Rectal smooth muscle tissue (tissue), 1 donor: ENCODE data around the gene UBAC2.
"Not testable (repeated sequence)": the region's sequence is repeated elsewhere in the genome, so short reads cannot be mapped to it uniquely, and the experiment has no call there.

Experiments
- H3K27ac ChIP-seq: one replicate; pipeline ENCODE4 v1.7.0; 2013; ENCODE audit warnings: low read depth, low read length, inconsistent platforms
- H3K27me3 ChIP-seq: one replicate; pipeline ENCODE4 v1.7.0; 2013; ENCODE audit warnings: low read length; ENCODE audit not compliant: control insufficient read depth, insufficient read depth
- H3K36me3 ChIP-seq: one replicate; pipeline ENCODE4 v1.7.0; 2013; ENCODE audit warnings: low read length; ENCODE audit not compliant: control insufficient read depth, insufficient read depth
- H3K4me1 ChIP-seq: one replicate; pipeline ENCODE4 v1.7.0; 2013; ENCODE audit warnings: low read length; ENCODE audit not compliant: control insufficient read depth, insufficient read depth
- H3K4me3 ChIP-seq: one replicate; pipeline ENCODE4 v1.7.0; 2013; ENCODE audit warnings: low read length
- H3K9ac ChIP-seq: one replicate; pipeline ENCODE4 v1.7.0; 2013; ENCODE audit warnings: low read length

UBAC2 gene

GRCh38 chr13:99407906-99408702, 207.4 kb downstream of the UBAC2 start:
- Histone ChIP-seq H3K4me3 (no peak overlapping the region), H3K4me1 (no peaks in the 10 kb centered on the region), H3K36me3 (no peaks in the 10 kb centered on the region), H3K27ac (no peak overlapping the region), H3K27me3 (no peaks in the 10 kb centered on the region), H3K9ac (no peak overlapping the region)

GRCh38 chr13:99408703-99409000, 208.0 kb downstream of the UBAC2 start:
- Histone ChIP-seq H3K27ac (no peak overlapping the region), H3K36me3 (no peaks in the 10 kb centered on the region), H3K4me3 (no peak overlapping the region)

GRCh38 chr13:99409461-99410083, 208.9 kb downstream of the UBAC2 start:
- not testable (repeated sequence) for H3K4me3 ChIP-seq, H3K4me1 ChIP-seq, H3K9ac ChIP-seq, H3K27me3 ChIP-seq, H3K36me3 ChIP-seq, H3K27ac ChIP-seq

More at GRCh38 chr13:99408703-99409000, 208.0 kb downstream of the UBAC2 start:
- Histone ChIP-seq H3K9ac (no peak overlapping the region), H3K4me1 (no peaks in the 10 kb centered on the region), H3K27me3 (no peaks in the 10 kb centered on the region)

GRCh38 chr13:99410646-99411475, 210.2 kb downstream of the UBAC2 start:
- H3K27me3 ChIP-seq, H3K27ac ChIP-seq, H3K36me3 ChIP-seq, H3K4me1 ChIP-seq, H3K4me3 ChIP-seq, H3K9ac ChIP-seq: not testable (repeated sequence)

- H3K4me3 ChIP-seq = no peak overlapping the region
- H3K27ac ChIP-seq = no peak overlapping the region
- H3K9ac ChIP-seq = no peak overlapping the region
- no peaks in the 10 kb centered on the region for H3K36me3 ChIP-seq
- H3K27me3 ChIP-seq = no peaks in the 10 kb centered on the region
- H3K4me1 ChIP-seq = no peaks in the 10 kb centered on the region
Observed at GRCh38 chr13:99412856-99413255, 212.2 kb downstream of the UBAC2 start.

- H3K4me1 ChIP-seq = no peaks in the 10 kb centered on the region
Observed at GRCh38 chr13:99414048-99414995, 213.7 kb downstream of the UBAC2 start.

GRCh38 chr13:99415014-99415650, 214.5 kb downstream of the UBAC2 start:
- H3K36me3 ChIP-seq = no peaks in the 10 kb centered on the region
- H3K9ac ChIP-seq = no peak overlapping the region
- no peaks in the 10 kb centered on the region for H3K4me1 ChIP-seq
- H3K4me3 ChIP-seq = no peak overlapping the region
- H3K27ac ChIP-seq = no peak overlapping the region
- H3K27me3 ChIP-seq = no peaks in the 10 kb centered on the region

More at GRCh38 chr13:99414048-99414995, 213.7 kb downstream of the UBAC2 start:
- H3K27me3 ChIP-seq = no peaks in the 10 kb centered on the region
- no peak overlapping the region for H3K4me3 ChIP-seq
- H3K9ac ChIP-seq = no peak overlapping the region
- no peak overlapping the region for H3K27ac ChIP-seq
- no peaks in the 10 kb centered on the region for H3K36me3 ChIP-seq

- H3K4me3 ChIP-seq = no peak overlapping the region
- H3K27ac ChIP-seq = no peak overlapping the region
- H3K4me1 ChIP-seq = no peaks in the 10 kb centered on the region
Observed at GRCh38 chr13:99415851-99416331, 215.2 kb downstream of the UBAC2 start.

GRCh38 chr13:99416411-99417121, 215.9 kb downstream of the UBAC2 start:
- Histone ChIP-seq H3K4me1 (no peaks in the 10 kb centered on the region), H3K9ac (no peak overlapping the region), H3K4me3 (no peak overlapping the region), H3K27ac (no peak overlapping the region), H3K27me3 (no peaks in the 10 kb centered on the region), H3K36me3 (no peaks in the 10 kb centered on the region)

More at GRCh38 chr13:99415851-99416331, 215.2 kb downstream of the UBAC2 start:
- no peak overlapping the region for H3K9ac ChIP-seq
- no peaks in the 10 kb centered on the region for H3K27me3 ChIP-seq
- H3K36me3 ChIP-seq = no peaks in the 10 kb centered on the region

GRCh38 chr13:99417201-99418102, 216.8 kb downstream of the UBAC2 start:
- Histone ChIP-seq H3K27me3 (no peaks in the 10 kb centered on the region), H3K9ac (no peak overlapping the region), H3K36me3 (no peaks in the 10 kb centered on the region), H3K4me3 (no peak overlapping the region), H3K4me1 (no peaks in the 10 kb centered on the region), H3K27ac (no peak overlapping the region)
